GM21576 (cell line): ENCODE data around the gene HMGB2.

Source experiments
- ATAC-seq: cut with Tn5 transposase; IDR thresholded peaks from one replicate; pipeline ENCODE4 v1.9.1; 2021; ENCODE audit warnings: mild to moderate bottlenecking, moderate library complexity; ENCODE audit not compliant: unreplicated experiment

Gene HMGB2

GRCh38 chr4:173288698-173289352 lies 45.3 kb downstream of the HMGB2 start:
- no peak for ATAC-seq

- no peak for ATAC-seq
These were observed 45.9 kb downstream of the HMGB2 start for GRCh38 chr4:173288296-173288695.

GRCh38 chr4:173287486-173287885 lies 46.7 kb downstream of the HMGB2 start:
- no peak for ATAC-seq

GRCh38 chr4:173284463-173284862 lies 49.7 kb downstream of the HMGB2 start:
- no peak for ATAC-seq

GRCh38 chr4:173282626-173283025 lies 51.5 kb downstream of the HMGB2 start:
- no peak for ATAC-seq

- no peak for ATAC-seq
These were observed 51.9 kb downstream of the HMGB2 start for GRCh38 chr4:173282256-173282562.

- no peak for ATAC-seq
These were observed 52.5 kb downstream of the HMGB2 start for GRCh38 chr4:173281406-173282255.
